HG03135 (cell line): Measurements from ENCODE around the gene GPBAR1.

Experiments
- ATAC-seq: cut with Tn5 transposase; IDR thresholded peaks from one replicate; pipeline ENCODE4 v1.9.1; 2021; ENCODE audit warnings: mild to moderate bottlenecking, moderate library complexity; ENCODE audit not compliant: unreplicated experiment

GPBAR1 gene, protein sequence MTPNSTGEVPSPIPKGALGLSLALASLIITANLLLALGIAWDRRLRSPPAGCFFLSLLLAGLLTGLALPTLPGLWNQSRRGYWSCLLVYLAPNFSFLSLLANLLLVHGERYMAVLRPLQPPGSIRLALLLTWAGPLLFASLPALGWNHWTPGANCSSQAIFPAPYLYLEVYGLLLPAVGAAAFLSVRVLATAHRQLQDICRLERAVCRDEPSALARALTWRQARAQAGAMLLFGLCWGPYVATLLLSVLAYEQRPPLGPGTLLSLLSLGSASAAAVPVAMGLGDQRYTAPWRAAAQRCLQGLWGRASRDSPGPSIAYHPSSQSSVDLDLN

DNA sequence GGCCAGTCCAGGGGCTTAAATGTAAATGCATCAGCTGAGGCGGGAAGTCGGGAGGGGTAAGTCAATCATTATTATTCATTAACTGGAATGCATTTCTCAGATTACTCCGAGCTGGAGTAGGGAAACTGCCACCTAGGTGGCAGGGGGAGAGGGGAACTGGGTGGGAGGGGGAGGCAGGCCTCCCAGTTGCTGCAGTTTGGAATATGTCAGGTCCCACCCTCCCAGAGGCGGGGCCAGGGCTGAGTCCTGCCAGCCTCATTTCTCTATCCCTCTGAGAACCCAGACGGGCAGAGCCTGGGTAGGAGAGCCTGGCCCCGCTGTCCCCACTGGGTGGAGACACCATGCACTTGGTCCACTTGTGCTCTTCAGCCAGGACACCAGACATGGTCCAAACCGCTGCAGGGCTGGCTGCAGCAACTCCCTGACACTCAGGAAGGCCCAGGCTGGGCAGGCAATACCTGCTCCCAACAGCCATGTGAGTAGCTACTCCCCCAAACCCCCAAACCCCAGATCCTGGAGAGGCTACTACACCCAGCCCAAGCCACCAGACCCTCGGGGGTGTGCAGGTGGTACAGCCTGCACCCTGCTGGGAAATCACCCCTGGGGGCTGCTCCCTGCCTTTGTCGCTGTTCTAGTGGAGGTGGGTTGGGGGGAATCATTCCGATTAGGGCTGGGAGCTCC is at the start of gene GPBAR1:
TSS of gene GPBAR1 (plus strand) at position 274 of the 681 bp plus-strand sequence. CDS start 1,710 bp downstream, outside the sequence.
- no peak for ATAC-seq

DNA sequence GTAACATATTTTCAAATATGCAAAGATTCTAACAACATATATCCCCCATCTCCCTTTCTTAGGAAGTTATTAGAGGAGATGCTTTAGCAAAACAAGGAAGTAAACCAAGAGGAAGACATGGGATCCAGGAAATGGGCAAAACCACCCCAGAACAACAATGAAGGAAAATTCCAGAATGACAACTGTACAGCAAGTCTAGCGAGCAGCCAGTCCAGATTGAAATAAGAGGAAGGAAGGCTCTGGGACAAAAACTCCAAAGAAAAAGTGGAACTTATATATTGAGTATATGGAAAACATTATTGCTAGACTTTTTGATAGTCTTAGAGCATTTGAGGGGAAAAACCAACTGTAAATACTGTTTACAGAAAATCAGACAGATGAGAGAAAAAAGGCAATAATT is 46.7 kb upstream of the GPBAR1 start:
- no peak for ATAC-seq

DNA sequence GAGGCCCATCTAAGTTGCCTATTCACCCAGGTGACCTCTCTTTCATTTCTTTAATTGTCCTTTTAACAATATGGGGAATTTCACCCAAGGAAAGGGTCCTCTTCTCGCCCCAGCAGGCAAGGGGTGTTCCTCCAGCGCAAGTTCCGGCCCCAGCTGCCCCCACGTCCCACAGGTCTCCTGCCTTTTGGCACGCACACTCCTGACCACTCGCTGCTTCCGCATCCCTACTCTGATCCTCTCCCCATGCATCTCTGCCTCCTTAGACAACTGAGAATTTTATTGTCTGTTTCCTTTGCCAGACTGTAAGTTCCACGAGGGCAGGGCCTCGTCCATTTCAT is 44.5 kb upstream of the GPBAR1 start:
- ATAC-seq: no peak

DNA sequence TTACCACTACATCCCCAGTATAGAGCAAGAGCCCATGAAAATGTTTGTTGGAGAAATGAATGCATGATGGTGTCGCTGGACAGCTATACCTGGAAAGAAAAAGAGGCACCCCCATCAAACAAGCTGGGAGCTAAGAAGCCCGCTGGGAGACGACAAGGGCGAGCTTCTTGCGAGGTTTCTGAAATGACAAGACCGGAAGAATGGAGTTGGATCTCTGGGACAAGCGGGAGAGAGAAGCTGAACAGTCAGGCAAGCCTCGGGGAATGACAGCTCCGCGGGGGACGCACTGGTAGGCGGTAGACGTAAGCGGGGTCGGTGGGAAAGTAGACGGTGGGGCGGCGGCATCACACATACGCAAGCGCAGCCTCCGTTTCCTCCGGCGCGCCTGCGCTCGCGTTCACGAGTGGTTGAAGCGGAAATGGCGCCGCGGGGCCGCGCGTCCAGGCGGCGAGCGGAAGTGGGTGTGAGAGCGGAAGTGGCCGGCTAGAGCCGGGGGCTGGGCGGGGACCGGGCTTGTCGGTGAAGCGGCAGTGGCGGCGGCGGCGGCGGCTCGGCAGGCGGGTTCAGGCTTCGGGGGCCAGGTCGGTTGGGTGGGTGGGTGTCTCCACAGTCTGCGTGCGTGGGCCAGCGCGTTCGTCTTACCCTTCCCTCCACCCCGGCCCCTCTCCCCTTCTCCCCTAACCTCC is 44.0 kb upstream of the GPBAR1 start, which contains the start of gene ARPC2:
TSS of gene ARPC2 (plus strand) at position 516 of the 686 bp plus-strand sequence. CDS start 282 bp downstream, outside the sequence.
- peak; percentile 63 for ATAC-seq

DNA sequence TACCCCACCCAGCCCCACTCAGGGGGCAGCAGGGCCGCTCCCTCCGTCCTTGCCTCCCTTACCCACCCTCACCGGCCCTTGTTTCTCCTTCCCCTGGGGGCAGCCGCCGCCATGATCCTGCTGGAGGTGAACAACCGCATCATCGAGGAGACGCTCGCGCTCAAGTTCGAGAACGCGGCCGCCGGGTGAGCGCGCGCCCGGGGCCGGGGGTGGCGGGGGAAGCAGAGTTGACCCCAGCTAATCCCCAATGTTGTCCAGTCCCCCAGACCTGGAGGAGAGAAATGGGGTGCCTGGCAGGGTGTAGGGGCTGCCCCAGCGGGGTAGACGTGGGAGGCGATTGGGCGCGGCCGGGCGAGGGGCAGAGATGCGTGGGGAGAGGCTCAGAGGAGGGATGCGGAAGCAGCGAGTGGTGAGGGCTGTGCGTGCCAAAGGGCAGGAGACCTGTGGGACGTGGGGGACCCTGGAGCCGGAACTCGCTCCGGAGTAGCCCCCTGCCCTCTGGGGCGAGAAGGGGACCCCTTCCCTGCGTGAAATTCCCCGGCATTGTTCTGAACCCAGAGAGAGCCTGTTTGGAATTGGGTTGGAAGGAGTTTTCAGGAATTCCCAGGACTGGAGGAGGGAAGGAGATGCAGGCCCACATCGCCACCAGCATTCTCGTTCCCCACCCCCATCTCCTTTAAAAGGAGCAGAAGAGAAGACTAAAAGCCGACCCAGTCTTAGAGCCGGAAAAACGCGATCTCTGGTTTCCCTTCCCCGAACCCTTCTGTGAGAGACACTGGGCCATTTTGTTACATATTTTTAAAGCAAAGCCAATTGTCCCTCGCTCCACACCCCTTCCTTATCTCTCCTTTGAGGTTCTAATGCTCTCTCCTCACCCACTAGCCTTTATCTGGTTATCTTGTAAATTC is 43.2 kb upstream of the GPBAR1 start:
- ATAC-seq: peak; percentile 29

DNA sequence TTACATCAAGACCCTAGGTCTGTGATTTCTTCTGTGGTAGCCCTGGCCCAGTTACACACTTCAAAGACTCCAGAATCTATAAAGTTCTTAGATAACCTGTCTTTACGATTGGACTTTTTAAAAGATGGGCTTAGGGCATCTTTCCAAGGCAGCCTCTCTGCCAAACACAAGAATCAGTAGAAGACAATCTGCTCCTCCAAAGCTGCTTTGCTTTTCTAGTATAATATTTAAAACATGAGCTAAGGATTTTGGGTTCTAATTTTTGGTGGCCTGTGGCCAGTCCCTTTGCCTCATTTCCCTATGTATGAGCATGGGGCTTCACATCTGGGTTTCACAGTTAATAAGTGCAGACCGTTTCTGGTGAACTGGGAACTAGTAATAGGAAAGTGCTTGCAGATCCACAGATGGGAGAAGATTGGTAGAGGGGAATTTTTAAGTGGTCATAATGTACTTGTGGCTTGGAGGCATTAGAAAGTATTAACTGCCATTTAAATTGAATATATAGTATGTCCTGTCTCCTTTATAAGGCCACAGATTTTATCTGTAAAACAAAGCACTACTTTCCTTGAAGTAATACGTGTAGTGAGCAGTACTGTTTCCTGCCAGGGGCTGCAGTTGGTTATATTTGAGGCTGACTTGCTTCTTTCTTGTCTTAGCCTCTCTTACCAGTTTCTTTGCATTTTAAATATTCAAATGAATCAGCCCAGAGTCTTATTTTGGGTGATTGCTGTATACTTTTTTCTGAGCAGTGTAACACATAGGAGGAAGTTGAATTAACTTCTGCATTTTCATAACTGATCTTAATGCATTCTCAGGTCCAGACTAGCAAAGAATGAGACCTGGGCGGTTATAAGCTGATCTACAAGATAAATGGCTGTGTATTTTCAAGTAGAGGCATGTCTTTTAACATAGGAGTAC is 42.3 kb upstream of the GPBAR1 start:
- ATAC-seq: peak; percentile 42

DNA sequence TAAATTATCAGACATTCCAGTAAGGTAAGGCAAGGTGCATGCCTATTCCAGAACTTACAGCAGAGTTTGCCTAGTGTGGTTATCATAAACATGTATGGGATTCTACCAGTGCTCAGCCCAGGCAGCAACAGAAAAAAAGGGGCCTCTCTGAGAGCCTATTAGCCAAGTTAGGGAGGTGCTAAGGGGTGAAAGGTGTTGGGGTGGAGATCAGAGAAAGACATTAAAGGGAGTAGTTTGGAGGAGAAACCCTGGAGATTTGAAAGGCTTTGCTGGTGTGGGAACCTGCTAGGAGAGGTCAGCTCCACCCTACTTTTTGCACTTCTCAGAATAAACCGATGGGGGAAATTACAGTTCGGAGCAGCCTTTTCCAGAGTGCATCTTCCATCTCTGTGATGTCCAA is 40.9 kb upstream of the GPBAR1 start:
- ATAC-seq: no peak

DNA sequence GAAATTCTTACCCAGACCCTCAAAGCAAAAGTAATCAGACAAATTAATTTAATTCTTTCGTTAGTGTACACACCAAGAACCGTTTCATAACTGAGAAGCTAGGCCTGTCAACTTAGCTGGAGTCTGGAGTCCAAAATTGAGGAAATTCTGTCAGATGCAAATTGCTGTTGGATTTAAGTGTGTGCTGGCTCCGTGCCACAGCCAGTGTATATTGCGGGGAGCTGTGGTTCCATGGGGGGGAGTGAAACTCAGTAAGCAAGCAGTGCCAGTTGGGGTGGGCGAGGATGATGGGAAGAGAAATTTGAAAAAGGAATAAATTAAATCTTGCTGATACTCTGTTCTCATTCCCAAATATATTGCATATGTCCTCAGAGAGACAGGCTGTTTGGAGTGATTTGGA is 39.8 kb upstream of the GPBAR1 start:
- no peak for ATAC-seq

DNA sequence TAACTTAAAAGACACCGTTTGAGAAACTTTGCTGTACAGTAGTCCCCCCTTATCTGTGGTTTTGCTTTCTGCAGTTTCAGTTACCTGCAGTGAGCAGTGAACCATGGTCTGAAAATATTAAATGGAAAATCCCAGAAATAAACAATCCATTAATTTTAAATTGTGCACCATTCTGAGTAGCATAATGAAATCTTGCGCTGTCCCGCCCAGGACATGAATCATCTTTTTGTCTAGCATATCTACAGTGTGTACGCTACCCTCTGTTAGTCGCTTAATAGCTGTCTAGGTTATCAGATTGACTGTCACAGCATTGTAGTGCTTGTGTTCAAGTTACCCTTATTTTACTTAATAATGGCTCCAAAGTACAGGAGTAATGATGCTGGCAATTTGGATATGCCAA is 37.8 kb upstream of the GPBAR1 start:
- ATAC-seq: no peak

DNA sequence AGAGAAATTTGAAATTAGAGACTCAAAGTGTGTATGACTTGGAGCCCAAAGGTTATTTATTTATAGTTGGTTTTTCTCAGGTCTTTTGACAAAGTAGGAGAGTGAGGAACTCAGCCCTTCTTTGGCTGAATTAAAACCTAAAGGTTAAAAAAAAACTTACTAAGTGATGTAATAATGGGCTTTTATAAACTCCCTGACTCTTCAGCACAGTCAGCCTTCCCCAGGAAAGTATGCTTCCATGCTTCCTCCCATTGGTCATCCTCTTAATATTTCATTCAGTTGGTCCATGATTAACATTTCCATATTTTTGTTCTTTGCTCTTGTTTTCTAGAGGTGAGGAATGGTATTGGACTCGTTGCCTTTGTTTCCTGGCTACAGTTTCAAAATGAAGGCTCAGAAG is 36.6 kb upstream of the GPBAR1 start:
- ATAC-seq: no peak

DNA sequence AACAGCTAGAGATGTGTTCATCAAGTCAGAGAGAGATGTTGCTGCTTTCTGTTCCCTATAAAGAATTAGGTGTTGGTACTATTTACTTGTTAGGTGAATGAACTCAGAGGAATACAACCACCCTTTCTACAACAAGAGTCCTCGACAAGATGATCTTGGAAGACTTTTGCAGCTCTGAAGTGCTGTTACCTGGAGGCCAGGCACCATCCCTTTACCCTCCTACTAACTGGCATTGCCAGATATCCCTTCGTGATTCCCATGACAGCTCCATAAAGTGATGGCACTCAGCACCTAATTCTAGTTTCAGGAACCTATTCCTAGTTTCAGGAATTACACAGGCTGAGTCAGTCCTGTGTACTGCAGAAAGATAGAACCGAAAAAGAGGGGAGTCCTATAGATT is 33.9 kb upstream of the GPBAR1 start:
- ATAC-seq: no peak

DNA sequence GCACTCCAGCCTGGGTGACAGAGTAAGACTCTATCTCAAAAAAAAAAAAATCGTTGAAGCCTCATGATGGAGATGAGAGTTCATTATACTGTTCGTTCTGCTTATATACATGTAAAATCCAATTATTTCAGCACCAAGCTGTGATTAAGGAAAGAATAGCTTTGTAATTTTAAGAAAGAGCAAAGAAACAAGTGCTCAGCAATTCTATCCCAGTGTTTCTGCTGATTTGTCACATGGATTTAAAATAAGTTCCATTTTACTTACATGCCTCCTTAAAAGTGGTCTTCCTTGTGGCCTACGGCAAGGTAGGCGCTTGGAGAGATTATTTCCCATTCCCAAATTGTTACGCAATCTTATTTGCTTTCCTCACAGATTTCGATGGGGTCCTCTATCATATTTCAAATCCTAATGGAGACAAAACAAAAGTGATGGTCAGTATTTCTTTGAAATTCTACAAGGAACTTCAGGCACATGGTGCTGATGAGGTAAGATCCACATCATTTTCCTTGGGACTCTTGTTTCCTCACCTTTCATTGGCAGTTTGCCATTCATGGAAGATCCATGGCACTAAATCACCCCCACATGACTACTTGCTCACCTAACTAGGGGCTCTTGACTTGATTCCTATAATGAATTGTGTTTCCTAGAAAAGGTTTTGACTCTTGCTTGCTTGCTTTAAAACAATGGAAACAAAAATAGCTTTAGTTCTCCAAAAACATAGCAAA is 32.3 kb upstream of the GPBAR1 start:
- ATAC-seq: no peak

DNA sequence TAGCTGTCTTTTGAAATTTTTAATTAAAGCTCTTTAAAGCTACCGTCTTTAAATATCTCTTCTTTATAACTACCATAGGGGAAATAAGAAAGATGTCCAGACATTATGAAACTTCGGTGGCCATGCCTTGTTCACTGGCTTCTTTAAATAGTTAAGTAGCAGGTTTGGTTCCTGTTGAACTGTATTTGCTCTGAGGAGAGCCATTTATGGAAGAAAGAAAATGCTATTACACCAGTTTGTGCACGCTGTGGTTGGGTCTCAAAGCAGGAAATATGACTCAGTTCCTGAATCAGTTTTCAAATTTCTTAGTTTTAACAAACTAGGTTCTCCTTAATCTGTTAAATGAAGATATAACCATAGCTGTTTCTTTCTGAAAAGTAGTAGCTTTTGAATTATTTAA is 31.6 kb upstream of the GPBAR1 start:
- ATAC-seq: peak; percentile 82

DNA sequence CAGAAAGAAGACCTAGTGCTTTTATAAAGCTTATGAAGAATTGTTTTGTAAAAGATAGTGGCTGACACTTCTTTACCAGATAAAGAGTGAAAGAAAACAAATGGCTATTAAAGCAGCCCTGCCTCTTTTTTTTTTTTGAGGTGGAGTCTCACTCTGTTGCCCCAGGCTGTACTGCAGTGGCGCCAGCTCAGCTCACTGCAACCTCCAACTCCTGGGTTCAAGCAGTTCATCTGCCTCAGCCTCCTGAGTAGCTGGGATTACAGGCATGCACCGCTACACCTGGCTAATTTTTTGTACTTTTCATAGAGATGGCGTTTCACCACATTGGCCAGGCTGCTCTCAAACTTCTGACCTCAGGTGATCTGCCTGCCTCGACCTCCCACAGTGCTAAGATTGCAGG is 31.0 kb upstream of the GPBAR1 start:
- no peak for ATAC-seq

DNA sequence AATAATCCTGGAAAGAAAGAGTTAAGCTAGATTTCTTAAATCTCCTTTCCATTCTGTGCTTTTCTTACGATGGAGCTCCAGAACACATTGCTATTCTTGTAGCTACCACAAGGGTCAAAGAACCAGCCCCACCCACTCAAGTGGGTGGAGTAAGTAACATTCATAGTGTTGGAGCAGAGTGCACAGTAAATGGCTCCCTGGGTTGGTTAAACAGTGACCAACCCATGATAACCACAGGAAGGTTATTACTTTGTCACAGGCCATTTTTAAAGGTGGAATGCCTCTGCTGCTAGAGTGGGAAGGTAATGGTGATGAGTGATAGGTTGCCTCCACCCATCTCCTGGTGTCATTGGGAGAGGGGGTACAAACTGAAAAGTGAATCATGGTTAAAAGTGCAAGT is 29.9 kb upstream of the GPBAR1 start:
- ATAC-seq: peak; percentile 65

DNA sequence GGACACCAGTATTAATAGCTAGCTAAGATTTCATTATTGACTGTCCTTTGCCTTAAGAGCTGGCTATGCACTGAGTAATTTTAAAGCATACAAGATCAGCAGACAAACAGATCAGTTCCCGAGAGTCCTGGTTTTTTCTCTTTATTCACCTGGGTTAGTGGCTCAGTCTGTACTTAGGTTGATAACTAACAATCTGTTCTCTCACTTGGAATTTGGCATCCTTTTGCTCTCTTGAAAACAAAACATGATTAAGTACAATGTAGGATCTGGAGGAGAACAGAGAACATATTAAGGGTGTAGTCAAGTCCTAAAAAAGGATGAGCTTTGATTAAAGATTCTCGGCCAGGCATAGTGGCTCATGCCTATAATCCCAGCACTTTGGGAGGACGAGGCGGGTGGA is 27.3 kb upstream of the GPBAR1 start:
- no peak for ATAC-seq

DNA sequence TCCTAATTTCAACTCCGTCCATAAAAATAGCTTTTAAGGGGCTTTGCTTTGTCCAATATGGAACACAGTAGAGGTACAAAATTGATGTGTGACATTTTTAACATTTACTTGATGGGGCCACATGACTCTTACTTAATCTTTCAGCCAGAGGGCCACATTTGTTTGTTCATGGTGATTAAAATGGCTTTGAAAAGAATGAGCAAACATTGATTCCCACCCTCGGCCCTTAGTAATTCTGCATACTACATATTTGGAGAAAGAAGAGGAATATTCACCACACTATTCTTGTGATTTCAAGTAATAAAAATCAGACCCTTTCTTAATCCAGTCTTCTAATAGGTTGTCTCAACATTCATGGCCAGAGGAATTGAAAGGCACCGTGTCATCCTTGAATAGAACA is 26.3 kb upstream of the GPBAR1 start:
- ATAC-seq: no peak

DNA sequence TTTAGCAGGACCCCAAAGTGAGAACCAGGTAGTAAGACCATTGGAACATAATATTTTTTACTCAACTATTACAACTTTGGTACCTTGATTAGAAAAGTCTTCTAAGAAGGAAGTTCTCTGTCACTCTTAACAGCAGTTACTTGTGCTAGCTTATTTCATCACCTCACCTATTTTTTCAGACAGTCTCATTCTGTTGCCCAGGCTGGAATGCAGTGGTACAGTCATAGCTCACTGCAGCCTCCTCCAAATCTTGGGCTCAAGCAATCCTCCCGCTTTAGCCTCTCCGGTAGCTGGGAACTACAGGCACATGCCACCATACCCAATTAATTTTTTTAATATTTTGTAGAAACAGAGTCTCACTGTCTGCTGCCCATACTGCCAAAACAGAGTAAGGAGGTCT is 25.8 kb upstream of the GPBAR1 start:
- no peak for ATAC-seq

DNA sequence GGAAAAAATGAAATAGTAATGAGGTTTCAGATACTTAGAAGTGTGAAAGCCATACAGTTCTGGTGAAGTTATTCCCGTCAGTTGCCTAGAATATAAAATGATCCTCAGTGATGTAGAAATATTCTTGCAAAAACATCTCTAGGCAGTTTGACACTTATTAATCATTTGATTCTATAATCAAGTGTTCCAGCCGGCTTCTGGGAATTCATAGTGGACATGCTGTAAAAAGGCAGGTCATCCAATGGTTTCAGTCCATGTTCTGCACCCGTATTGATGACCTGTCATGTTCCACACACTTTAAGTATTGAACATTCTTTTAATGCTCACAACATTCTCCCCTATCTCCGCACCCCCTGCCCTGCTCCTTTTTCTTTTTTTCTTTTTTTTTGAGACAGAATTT is 24.0 kb upstream of the GPBAR1 start:
- ATAC-seq: no peak
